ENCODE data around the gene FHAD1.

Gene FHAD1

DNA sequence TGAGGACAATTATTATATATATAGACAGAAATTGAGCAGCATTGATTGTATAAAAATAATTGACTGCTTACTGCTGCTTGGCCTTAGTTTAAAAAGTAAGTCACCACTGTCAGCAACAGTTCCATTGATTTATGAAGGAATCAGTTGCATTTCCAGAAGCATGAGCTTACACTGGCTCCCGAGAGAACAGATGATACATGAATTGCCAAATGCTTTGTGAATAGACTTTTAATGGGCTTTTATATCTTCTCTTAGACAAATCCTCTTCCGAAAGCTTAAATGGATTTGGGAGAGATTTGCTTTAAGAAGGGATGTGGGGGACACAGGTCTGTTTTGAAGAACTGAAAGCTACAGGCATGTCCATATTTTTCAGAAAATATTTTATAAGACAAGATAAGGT is 7.5 kb downstream of the FHAD1 start:
- no peak for ATAC-seq
- TF ChIP-seq TCF4 (CRISPR knock-in tag; IDR thresholded peaks at IDR 0.05; ENCODE audit: borderline replicate concordance) (no peak), OSR1 (CRISPR knock-in tag; IDR thresholded peaks at IDR 0.05) (no peak), ZC3H10 (CRISPR knock-in tag; IDR thresholded peaks at IDR 0.05) (no peak), POU6F1 (CRISPR knock-in tag; IDR thresholded peaks at IDR 0.05; ENCODE audit: borderline replicate concordance, low read depth) (no peak), GLIS3 (CRISPR knock-in tag; IDR thresholded peaks at IDR 0.05) (no peak), CSDC2 (CRISPR knock-in tag; IDR thresholded peaks at IDR 0.05) (no peak), ARNTL (CRISPR knock-in tag; IDR thresholded peaks at IDR 0.05; ENCODE audit: borderline replicate concordance, low read depth) (no peak), TOX (CRISPR knock-in tag; IDR thresholded peaks at IDR 0.05; ENCODE audit: borderline replicate concordance) (no peak), SNAI2 (CRISPR knock-in tag; IDR thresholded peaks at IDR 0.05) (no peak), ZNF8 (CRISPR knock-in tag; IDR thresholded peaks at IDR 0.05) (no peak), BACH2 (CRISPR knock-in tag; IDR thresholded peaks at IDR 0.05; ENCODE audit: borderline replicate concordance) (no peak), ZNF70 (CRISPR knock-in tag; IDR thresholded peaks at IDR 0.05) (no peak)

DNA sequence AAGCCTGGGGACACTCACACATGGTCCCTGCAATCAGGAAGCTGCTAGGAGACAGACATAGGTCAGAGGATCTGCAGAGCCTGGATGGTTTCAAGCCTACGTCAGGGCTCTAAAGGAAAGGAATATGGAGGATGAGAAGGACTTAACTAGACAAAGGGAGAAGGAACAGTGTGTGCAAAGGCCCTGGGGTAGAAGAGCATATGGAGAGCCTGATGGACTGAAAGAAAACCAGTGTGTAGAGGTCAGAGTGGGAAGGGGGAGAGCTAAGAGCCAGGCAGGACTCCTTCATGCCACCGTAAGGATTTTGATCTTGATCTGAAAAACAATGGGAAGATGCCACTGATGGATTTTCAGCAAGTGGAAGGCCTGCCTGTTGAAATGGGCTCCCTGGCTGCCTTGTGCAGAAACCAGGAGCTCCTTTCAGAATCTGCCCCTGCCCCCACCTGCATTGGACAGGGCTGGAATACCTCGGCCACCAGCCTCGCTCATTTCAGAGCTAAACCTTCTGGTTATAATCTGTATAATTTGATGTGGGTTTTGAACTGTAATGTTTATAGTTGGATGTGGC is 8.6 kb downstream of the FHAD1 start:
- TF ChIP-seq ZNF8 (CRISPR knock-in tag; IDR thresholded peaks at IDR 0.05) (no peak), ZNF565 (CRISPR knock-in tag; conservative IDR thresholded peaks at IDR 0.05; ENCODE audit: low read depth) (no peak), ARNTL (CRISPR knock-in tag; IDR thresholded peaks at IDR 0.05; ENCODE audit: borderline replicate concordance, low read depth) (no peak), ZFP30 (CRISPR knock-in tag; IDR thresholded peaks at IDR 0.05) (no peak), ZNF70 (CRISPR knock-in tag; IDR thresholded peaks at IDR 0.05) (no peak), ZC3H10 (CRISPR knock-in tag; IDR thresholded peaks at IDR 0.05) (no peak), ESRRG (CRISPR knock-in tag; IDR thresholded peaks at IDR 0.05) (no peak), BACH2 (CRISPR knock-in tag; IDR thresholded peaks at IDR 0.05; ENCODE audit: borderline replicate concordance) (no peak)
- ATAC-seq = no peak

GRCh38 chr1:15256584-15256983 is 9.6 kb downstream of the FHAD1 start:
- TF ChIP-seq ZNF565 (CRISPR knock-in tag; conservative IDR thresholded peaks at IDR 0.05; ENCODE audit: low read depth) = no peak
- no peak for TF ChIP-seq ZFP3 (CRISPR knock-in tag; IDR thresholded peaks at IDR 0.05)
- no peak for TF ChIP-seq OSR1 (CRISPR knock-in tag; IDR thresholded peaks at IDR 0.05)
- no peak for TF ChIP-seq GLIS3 (CRISPR knock-in tag; IDR thresholded peaks at IDR 0.05)
- TF ChIP-seq PPARA (CRISPR knock-in tag; IDR thresholded peaks at IDR 0.05; ENCODE audit: borderline replicate concordance) = no peak
- no peak for TF ChIP-seq ZNF70 (CRISPR knock-in tag; IDR thresholded peaks at IDR 0.05)
- no peak for TF ChIP-seq CREB5 (CRISPR knock-in tag; IDR thresholded peaks at IDR 0.05; ENCODE audit: low read depth)
- no peak for TF ChIP-seq ARNTL (CRISPR knock-in tag; IDR thresholded peaks at IDR 0.05; ENCODE audit: borderline replicate concordance, low read depth)
- TF ChIP-seq BACH2 (CRISPR knock-in tag; IDR thresholded peaks at IDR 0.05; ENCODE audit: borderline replicate concordance) = no peak
- no peak for TF ChIP-seq CSRNP3 (CRISPR knock-in tag; IDR thresholded peaks at IDR 0.05)
- TF ChIP-seq ZC3H10 (CRISPR knock-in tag; IDR thresholded peaks at IDR 0.05) = no peak
- no peak for TF ChIP-seq ISL1 (CRISPR knock-in tag; IDR thresholded peaks at IDR 0.05)
- no peak for TF ChIP-seq RARB (CRISPR knock-in tag; IDR thresholded peaks at IDR 0.05)
- no peak for TF ChIP-seq SNAI2 (CRISPR knock-in tag; IDR thresholded peaks at IDR 0.05)
- no peak for TF ChIP-seq POU6F1 (CRISPR knock-in tag; IDR thresholded peaks at IDR 0.05; ENCODE audit: borderline replicate concordance, low read depth)

GRCh38 chr1:15257309-15257708 is 10.3 kb downstream of the FHAD1 start:
- TF ChIP-seq GLIS3 (CRISPR knock-in tag; IDR thresholded peaks at IDR 0.05) (no peak), ARNTL (CRISPR knock-in tag; IDR thresholded peaks at IDR 0.05; ENCODE audit: borderline replicate concordance, low read depth) (no peak)
- ATAC-seq = no peak

More at GRCh38 chr1:15256584-15256983, 9.6 kb downstream of the FHAD1 start:
- no peak for ATAC-seq

All from SK-N-SH treated with all-trans-retinoic acid at 6 μM for 48 hours (cell line).